ENCODE measurements around the gene EXT2.

The EXT2 gene

GRCh38 chr11:44221992-44222391, 126.5 kb downstream of the EXT2 start:
- no peak overlapping the region for H3K9ac ChIP-seq (ENCODE audit: low read length)
- H3K36me3 ChIP-seq (ENCODE audit: control insufficient read depth, insufficient read depth, low read length): no peaks in the 10 kb centered on the region
- H3K27me3 ChIP-seq (ENCODE audit: control insufficient read depth, insufficient read depth, low read length): no peaks in the 10 kb centered on the region

GRCh38 chr11:44223238-44223637, 127.8 kb downstream of the EXT2 start:
- Histone ChIP-seq H3K27me3 (ENCODE audit: control insufficient read depth, insufficient read depth, low read length) (no peaks in the 10 kb centered on the region), H3K36me3 (ENCODE audit: control insufficient read depth, insufficient read depth, low read length) (no peaks in the 10 kb centered on the region), H3K4me3 (ENCODE audit: low read length) (no peak overlapping the region), H3K9ac (ENCODE audit: low read length) (no peak overlapping the region), H3K9me3 (ENCODE audit: control insufficient read depth, low read length) (no peaks in the 10 kb centered on the region), H3K4me1 (ENCODE audit: control insufficient read depth, insufficient read depth, low read length) (no peaks in the 10 kb centered on the region)

More at GRCh38 chr11:44221992-44222391, 126.5 kb downstream of the EXT2 start:
- Histone ChIP-seq H3K4me3 (ENCODE audit: low read length) (no peak overlapping the region), H3K4me1 (ENCODE audit: control insufficient read depth, insufficient read depth, low read length) (no peaks in the 10 kb centered on the region), H3K9me3 (ENCODE audit: control insufficient read depth, low read length) (no peaks in the 10 kb centered on the region)

- H3K9me3 ChIP-seq (ENCODE audit: control insufficient read depth, low read length): no peaks in the 10 kb centered on the region
- H3K27me3 ChIP-seq (ENCODE audit: control insufficient read depth, insufficient read depth, low read length): no peaks in the 10 kb centered on the region
- H3K36me3 ChIP-seq (ENCODE audit: control insufficient read depth, insufficient read depth, low read length): no peaks in the 10 kb centered on the region
- H3K9ac ChIP-seq (ENCODE audit: low read length): no peak overlapping the region
- H3K4me3 ChIP-seq (ENCODE audit: low read length): no peak overlapping the region
- no peaks in the 10 kb centered on the region for H3K4me1 ChIP-seq (ENCODE audit: control insufficient read depth, insufficient read depth, low read length)
Observed at GRCh38 chr11:44224867-44225501, 129.5 kb downstream of the EXT2 start.

- Histone ChIP-seq H3K9ac (ENCODE audit: low read length) (no peak overlapping the region), H3K4me1 (ENCODE audit: control insufficient read depth, insufficient read depth, low read length) (no peaks in the 10 kb centered on the region), H3K27me3 (ENCODE audit: control insufficient read depth, insufficient read depth, low read length) (no peaks in the 10 kb centered on the region), H3K36me3 (ENCODE audit: control insufficient read depth, insufficient read depth, low read length) (no peaks in the 10 kb centered on the region), H3K9me3 (ENCODE audit: control insufficient read depth, low read length) (no peaks in the 10 kb centered on the region), H3K4me3 (ENCODE audit: low read length) (no peak overlapping the region)
Observed at GRCh38 chr11:44226490-44226889, 131.0 kb downstream of the EXT2 start.

- Histone ChIP-seq H3K9me3 (ENCODE audit: control insufficient read depth, low read length) (no peaks in the 10 kb centered on the region), H3K36me3 (ENCODE audit: control insufficient read depth, insufficient read depth, low read length) (no peaks in the 10 kb centered on the region), H3K4me1 (ENCODE audit: control insufficient read depth, insufficient read depth, low read length) (no peaks in the 10 kb centered on the region), H3K27me3 (ENCODE audit: control insufficient read depth, insufficient read depth, low read length) (no peaks in the 10 kb centered on the region), H3K9ac (ENCODE audit: low read length) (no peak overlapping the region), H3K4me3 (ENCODE audit: low read length) (no peak overlapping the region)
Observed at GRCh38 chr11:44226945-44227344, 131.5 kb downstream of the EXT2 start.

GRCh38 chr11:44228379-44228778, 132.9 kb downstream of the EXT2 start:
- H3K27me3 ChIP-seq (ENCODE audit: control insufficient read depth, insufficient read depth, low read length): no peaks in the 10 kb centered on the region
- H3K9me3 ChIP-seq (ENCODE audit: control insufficient read depth, low read length): no peaks in the 10 kb centered on the region
- H3K9ac ChIP-seq (ENCODE audit: low read length): no peak overlapping the region
- H3K4me3 ChIP-seq (ENCODE audit: low read length): no peak overlapping the region
- no peaks in the 10 kb centered on the region for H3K4me1 ChIP-seq (ENCODE audit: control insufficient read depth, insufficient read depth, low read length)
- H3K36me3 ChIP-seq (ENCODE audit: control insufficient read depth, insufficient read depth, low read length): no peaks in the 10 kb centered on the region

- no peaks in the 10 kb centered on the region for H3K36me3 ChIP-seq (ENCODE audit: control insufficient read depth, insufficient read depth, low read length)
- no peaks in the 10 kb centered on the region for H3K27me3 ChIP-seq (ENCODE audit: control insufficient read depth, insufficient read depth, low read length)
- no peak overlapping the region for H3K9ac ChIP-seq (ENCODE audit: low read length)
- H3K4me1 ChIP-seq (ENCODE audit: control insufficient read depth, insufficient read depth, low read length): no peaks in the 10 kb centered on the region
- no peaks in the 10 kb centered on the region for H3K9me3 ChIP-seq (ENCODE audit: control insufficient read depth, low read length)
- H3K4me3 ChIP-seq (ENCODE audit: low read length): no peak overlapping the region
Observed at GRCh38 chr11:44229098-44229497, 133.6 kb downstream of the EXT2 start.

GRCh38 chr11:44229624-44230023, 134.1 kb downstream of the EXT2 start:
- H3K27me3 ChIP-seq (ENCODE audit: control insufficient read depth, insufficient read depth, low read length): no peaks in the 10 kb centered on the region
- H3K4me1 ChIP-seq (ENCODE audit: control insufficient read depth, insufficient read depth, low read length): no peaks in the 10 kb centered on the region
- H3K4me3 ChIP-seq (ENCODE audit: low read length): no peak overlapping the region
- no peaks in the 10 kb centered on the region for H3K36me3 ChIP-seq (ENCODE audit: control insufficient read depth, insufficient read depth, low read length)
- no peak overlapping the region for H3K9ac ChIP-seq (ENCODE audit: low read length)
- H3K9me3 ChIP-seq (ENCODE audit: control insufficient read depth, low read length): no peaks in the 10 kb centered on the region

- no peaks in the 10 kb centered on the region for H3K36me3 ChIP-seq (ENCODE audit: control insufficient read depth, insufficient read depth, low read length)
- H3K27me3 ChIP-seq (ENCODE audit: control insufficient read depth, insufficient read depth, low read length): no peaks in the 10 kb centered on the region
- no peak overlapping the region for H3K9ac ChIP-seq (ENCODE audit: low read length)
- H3K4me3 ChIP-seq (ENCODE audit: low read length): no peak overlapping the region
- no peaks in the 10 kb centered on the region for H3K4me1 ChIP-seq (ENCODE audit: control insufficient read depth, insufficient read depth, low read length)
- H3K9me3 ChIP-seq (ENCODE audit: control insufficient read depth, low read length): no peaks in the 10 kb centered on the region
Observed at GRCh38 chr11:44235765-44236201, 140.3 kb downstream of the EXT2 start.

GRCh38 chr11:44236296-44236695, 140.8 kb downstream of the EXT2 start:
- no peaks in the 10 kb centered on the region for H3K4me1 ChIP-seq (ENCODE audit: control insufficient read depth, insufficient read depth, low read length)
- no peak overlapping the region for H3K9ac ChIP-seq (ENCODE audit: low read length)
- H3K27me3 ChIP-seq (ENCODE audit: control insufficient read depth, insufficient read depth, low read length): no peaks in the 10 kb centered on the region
- H3K4me3 ChIP-seq (ENCODE audit: low read length): no peak overlapping the region
- no peaks in the 10 kb centered on the region for H3K36me3 ChIP-seq (ENCODE audit: control insufficient read depth, insufficient read depth, low read length)
- H3K9me3 ChIP-seq (ENCODE audit: control insufficient read depth, low read length): no peaks in the 10 kb centered on the region

- Histone ChIP-seq H3K4me1 (ENCODE audit: control insufficient read depth, insufficient read depth, low read length) (no peaks in the 10 kb centered on the region), H3K4me3 (ENCODE audit: low read length) (no peak overlapping the region), H3K36me3 (ENCODE audit: control insufficient read depth, insufficient read depth, low read length) (no peaks in the 10 kb centered on the region), H3K9ac (ENCODE audit: low read length) (no peak overlapping the region), H3K9me3 (ENCODE audit: control insufficient read depth, low read length) (no peaks in the 10 kb centered on the region), H3K27me3 (ENCODE audit: control insufficient read depth, insufficient read depth, low read length) (no peaks in the 10 kb centered on the region)
Observed at GRCh38 chr11:44237156-44237555, 141.7 kb downstream of the EXT2 start.

GRCh38 chr11:44241851-44242250, 146.4 kb downstream of the EXT2 start:
- H3K9ac ChIP-seq (ENCODE audit: low read length): no peak overlapping the region
- H3K4me3 ChIP-seq (ENCODE audit: low read length): no peak overlapping the region
- H3K36me3 ChIP-seq (ENCODE audit: control insufficient read depth, insufficient read depth, low read length): no peaks in the 10 kb centered on the region
- H3K4me1 ChIP-seq (ENCODE audit: control insufficient read depth, insufficient read depth, low read length): no peaks in the 10 kb centered on the region
- H3K27me3 ChIP-seq (ENCODE audit: control insufficient read depth, insufficient read depth, low read length): no peaks in the 10 kb centered on the region
- no peaks in the 10 kb centered on the region for H3K9me3 ChIP-seq (ENCODE audit: control insufficient read depth, low read length)

GRCh38 chr11:44243086-44243485, 147.6 kb downstream of the EXT2 start:
- Histone ChIP-seq H3K27me3 (ENCODE audit: control insufficient read depth, insufficient read depth, low read length) (no peaks in the 10 kb centered on the region), H3K4me3 (ENCODE audit: low read length) (no peak overlapping the region), H3K9me3 (ENCODE audit: control insufficient read depth, low read length) (no peaks in the 10 kb centered on the region), H3K4me1 (ENCODE audit: control insufficient read depth, insufficient read depth, low read length) (no peaks in the 10 kb centered on the region), H3K9ac (ENCODE audit: low read length) (no peak overlapping the region), H3K36me3 (ENCODE audit: control insufficient read depth, insufficient read depth, low read length) (no peaks in the 10 kb centered on the region)

Data from mucosa of stomach (tissue), 1 donor.